ENCODE data around the gene FLACC1. TPM values are rescaled to one million over a fixed set of nuclear protein-coding genes. Genes with fewer than 3 reads are reported as not detected.
A peak's percentile ranks its signal among the peaks of the same experiment; 100 is the strongest.

The FLACC1 gene
- total and polyA plus RNA-seq, 7 donors: 0.69 to 1.6 (median 1.2) TPM; not detected in 1

DNA sequence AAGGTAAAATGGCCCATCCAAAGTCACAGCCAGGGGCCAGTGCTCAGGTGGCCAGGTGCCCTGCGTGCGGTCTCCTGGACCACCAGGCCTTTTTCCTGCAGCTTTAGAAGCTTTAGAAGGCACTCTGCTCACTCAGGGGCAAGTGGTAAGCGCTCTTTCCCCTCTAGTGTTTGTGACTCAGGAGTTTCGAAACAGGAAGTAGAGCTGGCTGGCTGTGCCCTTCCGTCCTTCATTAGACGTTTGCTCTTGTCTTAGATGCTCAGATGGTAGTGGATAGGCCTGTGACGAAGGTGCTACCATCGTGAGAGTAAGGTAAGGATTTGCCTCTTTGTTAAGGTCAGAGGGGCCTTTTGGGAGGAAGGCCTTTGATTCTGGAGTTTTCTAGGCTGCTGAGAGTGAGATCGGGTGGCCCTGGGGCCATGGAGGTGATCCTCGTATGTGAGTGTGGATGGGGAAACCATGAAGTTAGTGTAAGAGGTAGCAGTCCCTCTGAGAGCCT lies 96.8 kb downstream of the FLACC1 start, which contains the start of gene CASP8:
CASP8 (plus strand) TSS at position 235 of the 499 bp plus-strand sequence. CDS start 5,951 bp downstream, outside the sequence.
- peak within 1 kb of the TSS in 3 of 4 donors; percentile 33 to 87 (median 84) for H3K27ac ChIP-seq
- H3K36me3 ChIP-seq: no peaks in the 10 kb centered on the region
- WGBS, 2 donors: 51 to 78% methylated on average over 10 of the region's 10 CpGs
- peaks cover 0 to 21% (median 7%) of the 10 kb centered on the region in 4 donors for H3K4me1 ChIP-seq
- DNase-seq: no peak
- H3K4me3 ChIP-seq: peak within 1 kb of the TSS in 2 of 4 donors; percentile 63 to 73
- H3K27me3 ChIP-seq: no peaks in the 10 kb centered on the region
- TF ChIP-seq, protein P1, sequence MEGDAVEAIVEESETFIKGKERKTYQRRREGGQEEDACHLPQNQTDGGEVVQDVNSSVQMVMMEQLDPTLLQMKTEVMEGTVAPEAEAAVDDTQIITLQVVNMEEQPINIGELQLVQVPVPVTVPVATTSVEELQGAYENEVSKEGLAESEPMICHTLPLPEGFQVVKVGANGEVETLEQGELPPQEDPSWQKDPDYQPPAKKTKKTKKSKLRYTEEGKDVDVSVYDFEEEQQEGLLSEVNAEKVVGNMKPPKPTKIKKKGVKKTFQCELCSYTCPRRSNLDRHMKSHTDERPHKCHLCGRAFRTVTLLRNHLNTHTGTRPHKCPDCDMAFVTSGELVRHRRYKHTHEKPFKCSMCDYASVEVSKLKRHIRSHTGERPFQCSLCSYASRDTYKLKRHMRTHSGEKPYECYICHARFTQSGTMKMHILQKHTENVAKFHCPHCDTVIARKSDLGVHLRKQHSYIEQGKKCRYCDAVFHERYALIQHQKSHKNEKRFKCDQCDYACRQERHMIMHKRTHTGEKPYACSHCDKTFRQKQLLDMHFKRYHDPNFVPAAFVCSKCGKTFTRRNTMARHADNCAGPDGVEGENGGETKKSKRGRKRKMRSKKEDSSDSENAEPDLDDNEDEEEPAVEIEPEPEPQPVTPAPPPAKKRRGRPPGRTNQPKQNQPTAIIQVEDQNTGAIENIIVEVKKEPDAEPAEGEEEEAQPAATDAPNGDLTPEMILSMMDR (IDR thresholded peaks at IDR 0.05): no peak
- TF ChIP-seq POLR2AphosphoS5 (IDR thresholded peaks at IDR 0.05): peak in 3 of 4 donors; percentile 22 to 57 (median 43)
- intact Hi-C loops (cut with DNase I): no loop called here
- H3K9me3 ChIP-seq: no peaks in the 10 kb centered on the region

DNA sequence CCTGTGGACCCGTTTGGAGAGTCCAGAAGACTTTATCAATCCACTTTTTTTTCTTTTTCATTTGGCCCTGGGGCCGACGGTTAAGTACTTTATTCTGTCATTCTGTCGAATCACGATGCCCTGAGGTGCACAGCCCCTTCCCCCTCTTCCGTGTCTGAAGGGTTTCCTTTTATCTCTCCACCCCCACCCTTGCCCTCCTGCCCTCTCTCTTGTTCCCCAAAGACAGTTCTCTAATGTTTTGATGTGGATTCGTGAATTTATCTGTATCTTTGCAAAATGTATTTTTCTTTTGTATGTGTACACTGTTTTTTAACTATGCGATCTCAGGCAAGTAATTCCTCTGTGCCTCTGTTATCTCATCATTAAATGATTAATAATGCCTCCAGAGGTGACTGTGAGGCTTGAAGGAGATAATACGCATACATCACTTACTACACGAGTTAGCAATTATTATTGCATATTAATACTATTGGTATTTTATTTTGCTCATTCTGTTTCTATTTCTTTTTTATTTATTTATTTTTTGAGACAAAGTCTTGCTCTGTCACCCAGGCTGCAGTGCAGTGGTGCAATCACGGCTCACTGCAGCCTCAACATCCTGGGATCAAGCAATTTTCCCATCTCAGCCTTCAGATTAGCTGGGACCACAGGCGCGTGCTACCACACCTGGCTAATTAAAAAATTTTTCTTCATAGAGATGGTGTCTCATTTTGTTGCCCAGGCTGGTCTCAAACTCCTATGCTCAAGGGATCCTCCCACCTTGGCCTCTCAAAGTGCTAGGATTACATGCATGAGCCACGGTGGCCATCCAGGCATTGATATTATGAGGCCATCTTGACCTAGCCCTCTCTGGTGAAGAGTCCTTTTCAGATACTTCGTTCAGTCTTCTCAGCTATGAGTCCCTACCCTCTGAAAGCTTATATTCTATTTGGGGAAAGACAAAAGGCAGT lies 98.2 kb downstream of the FLACC1 start:
- H3K4me3 ChIP-seq: peak overlapping the region; percentile 50 to 73 (median 68)
- intact Hi-C loops (cut with DNase I): loop anchor here (2.0 kb wide), 1 partner anchor 188 kb away; no protein-coding TSS in a partner anchor
- TF ChIP-seq EP300 (IDR thresholded peaks at IDR 0.05) (no peak), POLR2AphosphoS5 (IDR thresholded peaks at IDR 0.05) (no peak), POLR2A (IDR thresholded peaks at IDR 0.05) (no peak)
- TF ChIP-seq, protein P1 (IDR thresholded peaks at IDR 0.05): no peak
- 23 to 26% methylated on average over 15 of the region's 15 CpGs for WGBS, 2 donors
- H3K36me3 ChIP-seq: no peaks in the 10 kb centered on the region
- H3K27me3 ChIP-seq: no peaks in the 10 kb centered on the region
- peak overlapping the region; percentile 83 to 87 (median 85) for H3K27ac ChIP-seq
- no peak for DNase-seq
- no peaks in the 10 kb centered on the region for H3K9me3 ChIP-seq
- peaks cover 0 to 21% (median 11%) of the 10 kb centered on the region in 4 donors for H3K4me1 ChIP-seq

DNA sequence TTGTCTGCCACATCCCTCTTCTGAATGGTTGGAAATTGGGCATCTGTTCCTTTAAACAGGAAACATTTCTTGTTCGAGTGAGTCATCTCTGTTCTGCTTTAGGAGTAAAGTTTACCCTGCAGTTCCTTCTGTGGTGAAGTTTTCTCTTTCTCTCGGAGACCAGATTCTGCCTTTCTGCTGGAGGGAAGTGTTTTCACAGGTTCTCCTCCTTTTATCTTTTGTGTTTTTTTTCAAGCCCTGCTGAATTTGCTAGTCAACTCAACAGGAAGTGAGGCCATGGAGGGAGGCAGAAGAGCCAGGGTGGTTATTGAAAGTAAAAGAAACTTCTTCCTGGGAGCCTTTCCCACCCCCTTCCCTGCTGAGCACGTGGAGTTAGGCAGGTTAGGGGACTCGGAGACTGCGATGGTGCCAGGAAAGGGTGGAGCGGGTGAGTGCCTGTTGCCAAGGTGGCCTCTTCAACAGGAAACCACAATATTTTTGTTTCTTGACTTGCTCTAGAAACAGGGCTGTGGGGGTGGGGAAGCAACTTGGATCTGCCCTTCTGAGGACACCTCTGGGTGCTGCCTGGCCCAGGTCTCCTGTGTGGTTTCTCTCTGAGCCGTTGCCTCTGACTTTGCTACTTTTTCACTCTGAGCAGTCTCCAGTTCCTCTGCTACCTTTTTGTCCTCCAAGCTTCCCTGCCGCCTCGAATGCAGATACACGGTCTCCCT lies 99.0 kb downstream of the FLACC1 start:
- H3K36me3 ChIP-seq: no peaks in the 10 kb centered on the region
- WGBS, 2 donors: 0% methylated on average over 10 of the region's 10 CpGs
- H3K9me3 ChIP-seq: no peaks in the 10 kb centered on the region
- intact Hi-C loops (cut with DNase I): loop anchor here (2.0 kb wide), 1 partner anchor 189 kb away; no protein-coding TSS in a partner anchor
- H3K27ac ChIP-seq: peak overlapping the region; percentile 83 to 87 (median 85)
- peaks cover 0 to 21% (median 11%) of the 10 kb centered on the region in 4 donors for H3K4me1 ChIP-seq
- TF ChIP-seq, protein P1 (IDR thresholded peaks at IDR 0.05): no peak
- peak in 3 of 4 donors; percentile 37 to 58 (median 55) for TF ChIP-seq POLR2AphosphoS5 (IDR thresholded peaks at IDR 0.05)
- H3K27me3 ChIP-seq: no peaks in the 10 kb centered on the region
- H3K4me3 ChIP-seq: peak overlapping the region; percentile 50 to 73 (median 68)
- peak; percentile 79 for DNase-seq

DNA sequence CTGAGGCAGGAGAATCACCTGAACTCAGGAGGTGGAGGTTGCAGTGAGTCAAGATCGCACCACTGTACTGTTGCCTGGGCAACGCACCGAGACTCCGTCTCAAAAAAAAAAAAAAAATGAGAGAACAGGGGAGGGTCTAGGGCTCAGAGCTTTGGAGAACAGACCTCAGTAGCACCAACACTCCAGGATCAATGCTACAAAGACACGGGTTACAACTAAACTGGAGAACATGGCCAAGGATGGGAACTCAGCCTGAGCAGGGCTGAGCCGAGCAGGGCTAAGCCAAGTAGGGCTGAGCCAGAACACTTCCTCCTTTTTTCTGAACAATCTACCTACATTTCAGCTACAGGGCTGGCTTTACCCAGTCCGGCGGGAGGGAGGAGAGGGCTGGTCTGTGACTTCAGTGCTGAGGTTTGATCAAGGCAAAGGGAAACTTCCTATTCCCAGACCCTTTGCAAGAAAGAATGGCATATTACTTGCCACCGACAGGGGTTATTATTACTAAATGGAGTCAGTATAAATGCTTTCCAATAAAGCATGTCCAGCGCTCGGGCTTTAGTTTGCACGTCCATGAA lies 99.7 kb downstream of the FLACC1 start:
- intact Hi-C loops (cut with DNase I): no loop called here
- no peaks in the 10 kb centered on the region for H3K36me3 ChIP-seq
- no peak for TF ChIP-seq POLR2A (IDR thresholded peaks at IDR 0.05)
- H3K9me3 ChIP-seq: no peaks in the 10 kb centered on the region
- peak overlapping the region; percentile 83 to 87 (median 85) for H3K27ac ChIP-seq
- WGBS, 2 donors: 4 to 11% methylated on average over 12 of the region's 12 CpGs
- no peak for DNase-seq
- H3K4me3 ChIP-seq: peak overlapping the region; percentile 50 to 73 (median 68)
- H3K27me3 ChIP-seq: no peaks in the 10 kb centered on the region
- H3K4me1 ChIP-seq: peaks cover 0 to 21% (median 11%) of the 10 kb centered on the region in 4 donors
